Fibroblast of the conjunctiva (primary cell): ENCODE results near the gene GMEB2.

ENCODE experiments used
- DNase-seq: peaks from one replicate; pipeline ENCODE4 v3.0.0-alpha.2; 2010; ENCODE audit warnings: low read depth

The GMEB2 gene

DNA sequence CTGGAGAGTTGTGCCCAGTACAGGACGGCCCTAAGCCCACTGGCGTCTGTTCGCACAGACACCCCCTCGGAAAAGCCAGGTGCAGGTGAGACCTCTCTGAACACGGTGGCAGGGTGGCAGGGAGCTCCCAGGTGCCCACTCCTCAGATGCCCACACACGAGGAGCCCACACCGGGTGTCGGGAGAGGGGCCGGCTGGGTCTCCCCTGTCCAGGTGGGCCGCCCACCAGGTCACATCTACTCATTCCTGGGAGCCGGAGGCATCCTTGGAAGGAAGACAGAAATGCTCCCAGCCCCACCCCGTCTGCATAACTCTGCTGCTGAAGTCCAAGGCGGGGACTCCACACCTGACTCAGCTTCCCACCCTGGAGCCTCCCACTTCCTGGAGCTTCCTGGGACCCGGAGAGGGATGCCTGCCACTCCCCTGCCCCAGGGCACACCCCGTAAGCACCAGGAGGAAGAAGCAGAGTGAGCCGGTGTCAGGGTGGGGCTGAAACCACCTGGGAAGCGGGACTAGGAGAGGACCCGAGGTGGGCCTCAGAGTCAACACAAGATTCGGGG, 81.9 kb downstream of the GMEB2 start:
- no peak for DNase-seq

DNA sequence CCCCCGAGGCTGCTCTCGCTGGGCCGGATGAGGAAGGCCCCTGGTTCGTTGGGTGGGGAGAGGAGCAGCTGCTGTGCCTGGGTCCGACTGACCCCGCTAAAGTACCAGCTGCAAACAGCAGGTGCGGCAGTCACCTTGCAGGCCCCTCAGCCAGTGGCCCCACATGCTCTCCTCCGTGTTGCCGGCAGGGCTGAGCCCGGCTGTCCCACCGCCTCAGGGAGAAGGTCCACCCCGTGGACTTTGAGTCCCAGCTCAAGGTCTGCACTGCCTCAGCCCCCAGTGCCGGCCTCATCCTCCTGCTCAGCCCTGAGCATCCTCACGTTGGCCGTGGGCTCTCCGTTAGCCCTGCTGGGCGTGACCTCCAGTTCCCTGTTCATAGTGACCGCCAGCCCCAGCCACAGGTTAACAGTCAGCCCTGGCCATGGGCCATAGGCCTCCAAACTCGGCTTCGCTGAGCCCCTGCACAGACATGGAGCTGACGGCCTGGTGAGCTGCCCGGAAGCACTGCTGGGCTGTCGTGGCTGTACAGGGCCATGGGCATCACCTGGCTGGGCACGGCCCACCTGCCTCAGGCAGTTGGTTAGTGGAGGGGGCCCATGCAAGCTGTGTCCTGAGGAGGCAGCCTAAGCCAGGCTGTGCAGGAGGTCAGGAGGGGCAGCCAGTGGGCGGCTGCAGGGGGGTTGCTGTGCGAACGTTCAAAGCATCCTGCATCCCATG, 82.5 kb downstream of the GMEB2 start:
- DNase-seq, result no peak

DNA sequence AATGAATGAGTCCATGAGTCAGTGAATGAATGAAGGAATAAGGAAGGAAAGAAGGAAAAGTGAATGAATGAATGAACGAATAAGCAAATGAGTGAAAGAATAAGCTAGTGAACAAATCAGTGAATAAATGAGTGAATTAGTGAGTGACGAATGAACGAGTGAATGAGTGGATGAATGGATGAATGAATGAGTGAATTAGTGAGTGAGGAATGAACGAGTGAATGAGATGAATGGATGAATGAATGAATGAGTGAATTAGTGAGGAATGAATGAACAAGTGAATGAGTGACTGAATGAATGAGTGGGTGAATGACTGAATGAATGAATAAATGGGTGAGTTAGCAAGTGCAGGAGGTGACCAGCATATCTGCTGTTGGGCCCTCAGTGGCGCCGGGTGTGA, 83.2 kb downstream of the GMEB2 start:
- no peak for DNase-seq

DNA sequence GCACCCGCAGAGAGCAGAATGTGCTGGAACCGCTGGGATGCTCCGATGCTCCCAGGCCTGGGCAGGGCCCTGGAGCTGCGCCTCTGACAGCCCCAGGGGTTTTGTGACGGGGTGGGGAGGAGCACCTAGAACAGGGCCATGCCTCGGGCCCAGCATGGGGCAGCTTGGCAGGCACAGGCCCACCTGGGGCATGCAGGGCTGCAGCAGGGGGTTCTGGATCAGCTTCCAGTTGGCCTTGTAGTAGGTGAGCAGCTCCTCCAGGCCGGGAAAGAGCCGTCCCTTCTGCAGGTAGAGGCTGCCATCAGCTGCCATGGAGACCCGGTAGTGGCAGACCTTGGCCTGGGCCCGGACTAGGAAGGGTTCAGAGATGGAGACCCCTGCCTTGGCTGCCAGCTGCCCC, 83.8 kb downstream of the GMEB2 start:
- no peak for DNase-seq

GRCh38 chr20:63542696-63543095, 84.2 kb downstream of the GMEB2 start:
- DNase-seq, result no peak

- no peak for DNase-seq
Observed at GRCh38 chr20:63542031-63542559, 84.8 kb downstream of the GMEB2 start.

DNA sequence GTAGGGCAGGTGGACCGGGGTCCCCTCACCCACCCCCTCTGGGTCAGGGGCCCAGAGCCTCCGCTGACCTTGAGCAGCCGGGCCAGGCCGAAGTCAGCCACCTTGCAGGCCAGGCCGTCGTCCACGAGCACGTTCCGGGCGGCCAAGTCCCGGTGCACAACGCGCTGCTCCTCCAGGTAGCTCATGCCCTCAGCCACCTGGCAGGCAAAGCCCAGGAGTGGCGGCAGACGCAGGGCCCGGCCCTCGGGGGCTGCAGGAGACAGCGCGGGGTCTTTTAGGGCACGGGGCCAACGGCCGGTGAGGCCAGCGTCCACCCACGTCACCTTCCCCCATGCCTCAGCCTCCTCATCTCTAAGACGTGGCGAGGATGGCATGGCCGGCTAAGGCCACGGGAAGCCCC, 85.5 kb downstream of the GMEB2 start:
- DNase-seq, result no peak

DNA sequence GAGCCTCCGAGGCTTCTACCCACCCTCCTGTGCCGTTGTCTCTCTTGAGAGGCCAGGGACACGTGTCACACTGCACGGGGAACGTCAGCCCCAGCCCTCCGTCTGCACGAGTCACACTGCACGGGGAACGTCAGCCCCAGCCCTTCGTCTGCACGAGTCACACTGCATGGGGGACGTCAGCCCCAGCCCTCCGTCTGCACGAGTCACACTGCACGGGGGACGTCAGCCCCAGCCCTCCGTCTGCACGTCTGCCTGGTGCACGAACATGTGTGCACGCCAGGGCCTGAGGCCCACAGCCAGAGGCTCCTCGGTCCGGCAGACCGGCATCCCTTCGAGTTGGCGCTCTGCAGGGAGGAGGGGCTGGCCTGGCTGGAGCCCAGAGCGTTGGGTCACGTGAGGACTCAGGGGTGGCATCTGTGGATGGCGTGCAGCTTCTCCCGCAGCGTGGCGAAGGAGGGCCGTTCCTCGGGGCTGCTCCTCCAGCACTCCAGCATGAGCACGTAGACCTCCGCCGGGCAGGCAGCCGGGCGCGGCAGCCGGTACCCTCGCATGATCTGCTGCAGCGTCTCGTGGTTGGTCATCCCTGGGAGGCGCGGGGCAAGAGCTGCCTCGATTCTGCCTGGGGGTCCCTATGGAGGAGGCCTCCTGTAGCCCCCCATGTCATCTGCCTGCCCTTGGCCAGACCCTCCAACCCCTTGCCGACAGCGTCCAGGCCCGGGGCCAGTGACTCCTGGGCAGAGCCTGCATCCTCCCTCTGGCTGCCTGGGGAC, 86.3 kb downstream of the GMEB2 start:
- DNase-seq, result no peak

DNA sequence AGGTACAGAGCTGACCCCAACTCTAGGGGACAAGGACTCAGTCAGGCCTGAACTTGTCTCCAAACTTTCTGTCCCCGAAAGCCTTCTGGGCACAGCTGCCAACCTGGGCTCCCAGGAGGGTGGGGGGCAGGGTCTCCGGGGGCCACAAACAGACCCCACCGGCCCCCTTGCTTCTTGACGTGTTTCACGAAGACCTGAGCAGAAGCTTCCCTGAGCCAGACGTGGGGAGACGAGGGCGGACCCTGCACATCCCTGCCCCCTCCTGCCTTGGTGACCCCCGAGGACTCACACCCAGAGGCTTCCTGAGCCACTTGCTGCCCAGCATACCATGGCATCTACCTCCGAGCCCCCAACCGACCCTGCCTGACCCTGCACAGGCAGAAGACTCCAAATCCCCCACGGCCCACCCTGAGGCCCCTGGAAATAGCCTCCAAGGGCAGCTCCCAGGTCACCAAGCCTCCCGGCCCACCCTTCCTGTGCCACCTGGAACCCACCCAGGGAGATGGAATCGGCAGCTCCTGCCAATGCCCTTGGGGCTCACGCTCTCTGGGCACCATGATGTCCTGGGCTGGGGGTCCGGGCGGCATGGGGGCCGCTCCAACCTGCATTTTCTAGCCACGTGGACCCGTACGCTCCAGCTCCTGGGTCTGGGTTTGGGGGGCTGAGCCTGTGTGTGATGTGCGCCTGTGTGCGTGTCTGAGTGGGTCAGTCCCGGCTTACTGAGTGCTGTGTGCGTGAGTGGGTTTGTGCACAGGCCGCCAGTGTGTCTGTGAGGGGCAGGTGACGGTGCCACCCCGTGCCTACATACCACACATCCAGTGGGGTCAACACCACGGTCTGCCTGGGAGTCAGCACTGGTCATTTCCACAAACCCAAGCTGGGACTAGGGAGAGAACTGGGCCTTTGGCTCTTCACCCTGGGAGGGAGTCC, 87.2 kb downstream of the GMEB2 start:
- DNase-seq, result no peak

DNA sequence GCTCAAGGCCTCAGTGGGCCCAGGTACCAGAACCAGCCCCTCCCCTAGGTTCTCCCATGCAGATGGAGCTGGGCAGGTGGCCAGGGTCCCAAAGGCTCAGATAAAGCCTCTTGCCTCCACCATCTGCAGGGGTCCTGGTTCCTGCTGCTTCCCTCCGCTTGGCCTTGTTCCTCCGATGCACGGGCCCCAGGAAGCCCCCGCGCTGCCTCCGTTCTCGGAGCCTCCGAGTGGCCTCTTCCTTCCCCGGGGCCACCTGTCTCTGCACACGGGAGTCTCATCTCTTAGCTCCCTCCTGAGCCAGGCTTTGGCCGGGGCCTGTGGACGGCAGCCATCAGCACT, 87.8 kb downstream of the GMEB2 start:
- no peak for DNase-seq

- no peak for DNase-seq
Observed at GRCh38 chr20:63538204-63539091, 88.5 kb downstream of the GMEB2 start.
